Thoracic aorta (tissue), 2 donors: ENCODE measurements around the gene FKBP2. TPM values are rescaled to one million over a fixed set of nuclear protein-coding genes. Genes with fewer than 3 reads are reported as not detected.
A peak's percentile ranks its signal among the peaks of the same experiment; 100 is the strongest.

ENCODE experiments used
- ATAC-seq: fragments of 150-250 bp; one replicate; pipeline ENCODE4 v1.8.0; 2017; ENCODE audit warnings: low read depth; ENCODE audit not compliant: insufficient number of reproducible peaks, low FRiP score
- DNase-seq: peaks from one replicate; pipeline ENCODE4 v3.0.0-alpha.2; 2020; ENCODE audit warnings: low spot score
- H3K27ac ChIP-seq, 2 donors: fragments of 200-600 bp; sonication (generic); 1 replicate in 1 of 2; 2 replicates in 1 of 2; pipeline ENCODE4 v1.5.1; 2016; ENCODE audit warnings: mild to moderate bottlenecking in 2 of 2, moderate library complexity in 2 of 2
- H3K27me3 ChIP-seq: fragments of 200-600 bp; sonication (generic); replicated peaks from 2 replicates; pipeline ENCODE4 v1.6.0; 2016; ENCODE audit warnings: mild to moderate bottlenecking; ENCODE audit not compliant: insufficient read depth
- H3K36me3 ChIP-seq: fragments of 200-600 bp; sonication (generic); one replicate; pipeline ENCODE4 v1.5.1; 2016
- H3K4me1 ChIP-seq, 2 donors: fragments of 200-600 bp; sonication (generic); 1 replicate in 1 of 2; 2 replicates in 1 of 2; pipeline versions ENCODE4 v1.5.1 to v1.6.0; 2016; ENCODE audit warnings: low read depth in 2 of 2, mild to moderate bottlenecking in 1 of 2; ENCODE audit not compliant: control insufficient read depth in 1 of 2
- H3K4me3 ChIP-seq: fragments of 200-600 bp; sonication (generic); 2 replicates; pipeline ENCODE4 v1.5.1; 2016; ENCODE audit warnings: mild to moderate bottlenecking
- H3K9me3 ChIP-seq: fragments of 200-600 bp; sonication (generic); 2 replicates; pipeline ENCODE4 v1.5.1; 2016
- total RNA-seq, 2 donors: library from RNA; depleted of rRNA; stranded (reverse); fragments of >200 nt; gene quantifications; one replicate each; pipeline versions ENCODE4 v1.1.0 to v1.2.3, GENCODE V29; 2016
- TF ChIP-seq, protein P1 (sequence below): fragments of 200-600 bp; sonication (generic); IDR thresholded peaks from one replicate; pipeline ENCODE4 v1.5.1; 2019; ENCODE audit warnings: antibody characterized with exemption

Gene FKBP2
- total RNA-seq, 2 donors from 2014 or later = 51.7 to 53.0 TPM

GRCh38 chr11:64251016-64251752 is 10.3 kb downstream of the FKBP2 start, which contains the start of gene PLCB3:
PLCB3 (plus strand) TSS chr11:64251530; CDS start chr11:64251650, 120 bp downstream.
- ATAC-seq (peak; percentile 14), DNase-seq (no peak)
- Histone ChIP-seq H3K9me3 (no peaks in the 10 kb centered on the region), H3K27ac (peak within 1 kb of the TSS; percentile 61 to 63), H3K4me1 (peaks cover 19 to 37% of the 10 kb centered on the region in 2 donors), H3K27me3 (no peaks in the 10 kb centered on the region), H3K36me3 (peaks cover 10% of the 10 kb centered on the region), H3K4me3 (peak within 1 kb of the TSS; percentile 82)
- TF ChIP-seq, protein P1, sequence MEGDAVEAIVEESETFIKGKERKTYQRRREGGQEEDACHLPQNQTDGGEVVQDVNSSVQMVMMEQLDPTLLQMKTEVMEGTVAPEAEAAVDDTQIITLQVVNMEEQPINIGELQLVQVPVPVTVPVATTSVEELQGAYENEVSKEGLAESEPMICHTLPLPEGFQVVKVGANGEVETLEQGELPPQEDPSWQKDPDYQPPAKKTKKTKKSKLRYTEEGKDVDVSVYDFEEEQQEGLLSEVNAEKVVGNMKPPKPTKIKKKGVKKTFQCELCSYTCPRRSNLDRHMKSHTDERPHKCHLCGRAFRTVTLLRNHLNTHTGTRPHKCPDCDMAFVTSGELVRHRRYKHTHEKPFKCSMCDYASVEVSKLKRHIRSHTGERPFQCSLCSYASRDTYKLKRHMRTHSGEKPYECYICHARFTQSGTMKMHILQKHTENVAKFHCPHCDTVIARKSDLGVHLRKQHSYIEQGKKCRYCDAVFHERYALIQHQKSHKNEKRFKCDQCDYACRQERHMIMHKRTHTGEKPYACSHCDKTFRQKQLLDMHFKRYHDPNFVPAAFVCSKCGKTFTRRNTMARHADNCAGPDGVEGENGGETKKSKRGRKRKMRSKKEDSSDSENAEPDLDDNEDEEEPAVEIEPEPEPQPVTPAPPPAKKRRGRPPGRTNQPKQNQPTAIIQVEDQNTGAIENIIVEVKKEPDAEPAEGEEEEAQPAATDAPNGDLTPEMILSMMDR = peak; percentile 82

- Histone ChIP-seq H3K4me3 (peak overlapping the region; percentile 82), H3K9me3 (no peaks in the 10 kb centered on the region), H3K4me1 (peaks cover 19 to 37% of the 10 kb centered on the region in 2 donors), H3K27me3 (no peaks in the 10 kb centered on the region), H3K27ac (peak overlapping the region; percentile 61 to 63), H3K36me3 (peaks cover 15% of the 10 kb centered on the region)
- ATAC-seq = no peak
- DNase-seq = no peak
- TF ChIP-seq, protein P1 = no peak
Observed at GRCh38 chr11:64251753-64252002, 10.8 kb downstream of the FKBP2 start.

- ATAC-seq (no peak), DNase-seq (no peak)
- Histone ChIP-seq H3K36me3 (peaks cover 16% of the 10 kb centered on the region), H3K27ac (peak overlapping the region; percentile 61 to 63), H3K4me1 (peaks cover 19 to 37% of the 10 kb centered on the region in 2 donors), H3K4me3 (peak overlapping the region; percentile 82), H3K27me3 (no peaks in the 10 kb centered on the region), H3K9me3 (no peaks in the 10 kb centered on the region)
- TF ChIP-seq, protein P1 = peak; percentile 16
Observed at GRCh38 chr11:64252003-64252872, 11.3 kb downstream of the FKBP2 start.

DNA sequence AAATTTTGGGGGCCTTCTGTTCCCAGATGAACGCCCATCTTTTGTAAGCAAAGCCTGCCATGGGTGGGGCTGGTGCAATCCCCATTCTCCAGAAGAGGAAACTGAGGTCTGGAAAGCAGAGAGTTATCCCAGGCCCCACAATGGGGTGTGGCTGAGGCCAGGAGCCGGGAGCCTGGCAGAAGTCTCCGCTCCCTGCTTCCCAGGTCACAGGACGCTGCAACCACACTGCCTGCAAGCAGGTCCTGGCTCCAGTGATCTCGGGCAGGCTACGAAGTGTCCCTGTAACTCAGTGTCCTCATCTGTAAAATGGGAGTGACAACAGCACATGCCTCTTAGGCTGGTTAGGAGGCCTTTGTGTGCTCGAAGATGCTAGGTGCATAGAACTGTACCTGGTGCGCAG is 12.1 kb downstream of the FKBP2 start:
- no peak for DNase-seq
- peak overlapping the region in 1 of 2 donors; percentile 61 for H3K27ac ChIP-seq
- peak overlapping the region; percentile 82 for H3K4me3 ChIP-seq
- no peaks in the 10 kb centered on the region for H3K9me3 ChIP-seq
- TF ChIP-seq, protein P1 = no peak
- no peak for ATAC-seq
- no peaks in the 10 kb centered on the region for H3K27me3 ChIP-seq
- H3K4me1 ChIP-seq = peaks cover 19 to 31% of the 10 kb centered on the region in 2 donors
- H3K36me3 ChIP-seq = peaks cover 17% of the 10 kb centered on the region

DNA sequence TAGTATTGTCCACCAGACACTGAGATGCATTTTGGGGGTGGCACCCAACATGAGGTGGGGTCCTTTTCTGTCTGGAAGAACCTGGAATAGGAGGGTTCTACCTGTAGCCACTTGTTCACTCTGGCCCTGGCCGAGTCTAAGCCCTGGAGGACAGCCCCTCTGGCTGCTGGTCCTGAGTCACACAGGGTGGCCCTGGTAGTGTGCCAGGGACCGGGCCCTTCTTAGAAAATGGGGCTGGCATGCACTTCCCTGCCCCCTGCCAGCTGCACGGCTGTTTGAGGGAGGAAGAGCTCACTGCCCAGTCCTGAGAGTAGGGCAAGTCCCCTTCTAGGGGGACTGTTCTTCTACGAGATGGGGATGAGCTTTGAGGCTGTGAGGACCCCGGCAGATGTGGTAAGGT is 12.6 kb downstream of the FKBP2 start:
- DNase-seq (no peak), ATAC-seq (no peak)
- TF ChIP-seq, protein P1 = no peak
- H3K9me3 ChIP-seq = no peaks in the 10 kb centered on the region
- peaks cover 21% of the 10 kb centered on the region for H3K36me3 ChIP-seq
- no peak overlapping the region for H3K4me3 ChIP-seq
- no peaks in the 10 kb centered on the region for H3K27me3 ChIP-seq
- H3K4me1 ChIP-seq = peaks cover 19 to 31% of the 10 kb centered on the region in 2 donors
- peak overlapping the region in 1 of 2 donors; percentile 61 for H3K27ac ChIP-seq
